Ishikawa (cell line): ENCODE results near the gene ZNF627.

Experiments
- CEBPB ChIP-seq: IDR thresholded peaks from 2 replicates; pipeline ENCODE4 v1.6.1; 2012
- CREB1 ChIP-seq: IDR thresholded peaks from 2 replicates; pipeline ENCODE4 v1.6.1; 2012; ENCODE audit warnings: low read depth
- EGR1 ChIP-seq: IDR thresholded peaks from 2 replicates; pipeline ENCODE4 v1.6.1; 2012
- EP300 ChIP-seq: IDR thresholded peaks from 2 replicates; pipeline ENCODE4 v1.6.1; 2012; ENCODE audit warnings: borderline replicate concordance
- FOXM1 ChIP-seq: IDR thresholded peaks from 2 replicates; pipeline ENCODE4 v1.6.1; 2012; ENCODE audit warnings: low read depth, borderline replicate concordance
- NFIC ChIP-seq: IDR thresholded peaks from 2 replicates; pipeline ENCODE4 v1.6.1; 2012
- RAD21 ChIP-seq: IDR thresholded peaks from 2 replicates; pipeline ENCODE4 v1.6.1; 2012; ENCODE audit warnings: low read depth
- REST ChIP-seq: IDR thresholded peaks from 2 replicates; pipeline ENCODE4 v1.6.1; 2012; ENCODE audit warnings: low read depth, mild to moderate bottlenecking
- TAF1 ChIP-seq: IDR thresholded peaks from 2 replicates; pipeline ENCODE4 v1.6.1; 2012; ENCODE audit warnings: low read depth, mild to moderate bottlenecking
- TCF12 ChIP-seq: IDR thresholded peaks from 2 replicates; pipeline ENCODE4 v1.6.1; 2012; ENCODE audit warnings: low read depth
- TEAD4 ChIP-seq: IDR thresholded peaks from 2 replicates; pipeline ENCODE4 v1.6.1; 2012
- USF1 ChIP-seq: IDR thresholded peaks from 2 replicates; pipeline ENCODE4 v1.6.1; 2012
- YY1 ChIP-seq: IDR thresholded peaks from 2 replicates; pipeline ENCODE4 v1.6.1; 2012; ENCODE audit warnings: low read depth
- ZBTB7A ChIP-seq: IDR thresholded peaks from 2 replicates; pipeline ENCODE4 v1.6.1; 2012; ENCODE audit warnings: low read depth
- TF ChIP-seq, protein P1 (sequence below): IDR thresholded peaks from 2 replicates; pipeline ENCODE4 v1.6.1; 2012

The ZNF627 gene

GRCh38 chr19:11576227-11576626 lies 21.1 kb upstream of the ZNF627 start:
- TF ChIP-seq TEAD4 = no peak
- no peak for TF ChIP-seq CEBPB
- no peak for TF ChIP-seq TAF1
- no peak for TF ChIP-seq TCF12
- TF ChIP-seq REST = no peak
- TF ChIP-seq ZBTB7A = no peak
- TF ChIP-seq, protein P1, sequence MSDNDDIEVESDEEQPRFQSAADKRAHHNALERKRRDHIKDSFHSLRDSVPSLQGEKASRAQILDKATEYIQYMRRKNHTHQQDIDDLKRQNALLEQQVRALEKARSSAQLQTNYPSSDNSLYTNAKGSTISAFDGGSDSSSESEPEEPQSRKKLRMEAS = no peak
- no peak for TF ChIP-seq FOXM1
- TF ChIP-seq YY1 = no peak

- TF ChIP-seq NFIC = no peak
- TF ChIP-seq ZBTB7A = no peak
- TF ChIP-seq CEBPB = no peak
- no peak for TF ChIP-seq RAD21
- TF ChIP-seq EGR1 = no peak
- TF ChIP-seq USF1 = no peak
- no peak for TF ChIP-seq FOXM1
- TF ChIP-seq CREB1 = no peak
- no peak for TF ChIP-seq EP300
- no peak for TF ChIP-seq TAF1
- no peak for TF ChIP-seq TCF12
- TF ChIP-seq, protein P1 = no peak
- no peak for TF ChIP-seq YY1
- TF ChIP-seq TEAD4 = no peak
Measured at GRCh38 chr19:11577451-11578257, 19.6 kb upstream of the ZNF627 start, which contains the start of gene ACP5. ACP5 (minus strand) TSS chr19:11577645; CDS start chr19:11577317, 328 bp downstream.

- TF ChIP-seq RAD21 (no peak), ZBTB7A (no peak), FOXM1 (no peak)
Measured at GRCh38 chr19:11578258-11579142, 18.8 kb upstream of the ZNF627 start.

DNA sequence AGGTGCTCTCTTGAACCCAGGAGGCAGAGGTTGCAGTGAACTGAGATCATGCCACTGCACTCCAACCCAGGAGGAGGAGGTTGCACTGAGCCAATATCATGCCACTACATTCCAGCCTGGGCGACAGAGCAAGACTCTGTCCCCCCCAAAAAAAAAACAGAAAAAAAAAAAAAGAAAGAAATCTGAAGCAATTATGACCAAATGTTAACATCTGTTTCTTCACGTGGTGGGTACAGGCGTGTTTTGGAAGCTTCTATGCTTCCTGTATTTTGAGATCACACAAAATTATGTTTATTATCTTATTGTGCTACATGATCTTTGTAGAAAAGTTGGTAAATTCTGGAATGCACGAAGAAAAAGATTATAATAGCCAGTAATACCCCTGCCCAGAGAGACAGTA lies 17.2 kb upstream of the ZNF627 start:
- TF ChIP-seq TCF12 (no peak), EGR1 (no peak), RAD21 (no peak), TEAD4 (no peak), CREB1 (no peak), YY1 (no peak), TAF1 (no peak)

DNA sequence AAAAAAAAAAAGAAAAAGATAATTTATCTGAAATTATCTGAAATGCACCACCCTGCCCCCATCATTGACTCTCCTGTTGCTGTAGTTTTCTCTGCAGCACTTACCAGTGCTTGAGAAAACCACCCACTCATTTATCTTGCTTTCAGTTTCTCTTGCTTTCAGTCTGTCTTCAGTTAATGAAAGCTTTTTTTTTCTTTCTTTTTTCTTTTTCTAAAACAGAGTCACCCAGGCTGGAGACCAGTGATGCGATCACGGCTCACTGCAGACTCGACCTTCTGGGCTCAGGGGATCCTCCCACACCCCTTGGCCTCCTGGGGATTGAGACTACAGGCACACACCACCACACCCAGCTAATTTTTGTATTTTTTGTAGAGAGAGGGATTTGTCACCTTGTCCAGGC lies 15.5 kb upstream of the ZNF627 start:
- TF ChIP-seq CREB1 = no peak
- no peak for TF ChIP-seq REST
- TF ChIP-seq TAF1 = no peak
- no peak for TF ChIP-seq RAD21
- no peak for TF ChIP-seq ZBTB7A
- TF ChIP-seq TCF12 = no peak
- TF ChIP-seq CEBPB = no peak
- no peak for TF ChIP-seq EP300
- TF ChIP-seq TEAD4 = no peak
- TF ChIP-seq YY1 = no peak
- no peak for TF ChIP-seq NFIC
- TF ChIP-seq EGR1 = no peak
- TF ChIP-seq USF1 = no peak
- no peak for TF ChIP-seq FOXM1
- TF ChIP-seq, protein P1 = no peak

DNA sequence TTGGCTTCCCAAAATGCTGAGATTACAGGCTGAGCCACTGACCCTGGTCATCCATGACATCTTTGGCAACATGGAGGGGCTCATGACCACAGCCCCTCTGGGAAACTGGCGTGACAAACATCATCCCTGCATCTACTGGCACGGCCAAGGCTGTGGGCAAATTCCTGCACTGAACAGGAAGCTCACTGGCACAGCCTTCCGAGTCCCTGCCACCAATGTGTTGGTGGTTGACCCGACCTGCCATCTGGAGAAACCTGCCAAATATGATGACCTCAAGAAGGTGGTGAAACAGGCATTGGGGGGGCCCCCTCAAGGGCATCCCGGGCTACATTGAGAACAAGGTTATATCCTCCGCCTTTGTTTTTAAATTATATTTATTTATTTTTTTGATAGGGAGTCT lies 11.0 kb upstream of the ZNF627 start:
- no peak for TF ChIP-seq TAF1
- no peak for TF ChIP-seq REST
- no peak for TF ChIP-seq EP300
- no peak for TF ChIP-seq NFIC
- TF ChIP-seq ZBTB7A = no peak
- TF ChIP-seq FOXM1 = no peak
- TF ChIP-seq YY1 = no peak
- no peak for TF ChIP-seq TCF12
- TF ChIP-seq CEBPB = no peak
- no peak for TF ChIP-seq CREB1
- TF ChIP-seq RAD21 = no peak
- TF ChIP-seq, protein P1 = no peak
- no peak for TF ChIP-seq TEAD4
- no peak for TF ChIP-seq USF1
- no peak for TF ChIP-seq EGR1
